Measurements from ENCODE around the gene AP1S3. TPM values are rescaled to one million over a fixed set of nuclear protein-coding genes. Genes with fewer than 3 reads are reported as not detected.

Gene AP1S3
- total and polyA plus RNA-seq, 8 donors = 1.9 to 8.5 (median 3.8) TPM

- Histone ChIP-seq H3K36me3 (no peaks in the 10 kb centered on the region), H3K4me1 (peaks cover 14 to 19% (median 15%) of the 10 kb centered on the region in 3 donors), H3K27me3 (no peaks in the 10 kb centered on the region), H3K4me3 (no peak overlapping the region), H3K9me3 (no peaks in the 10 kb centered on the region), H3K27ac (peak overlapping the region; percentile 30 to 79 (median 56))
- FAIRE-seq (no peak), DNase-seq (peak in 4 of 6 donors; percentile 50 to 73 (median 64)), ATAC-seq (peak; percentile 97 to 99 (median 98))
- no peak for TF ChIP-seq CTCF (IDR thresholded peaks at IDR 0.05)
- WGBS, 2 donors = 33 to 39% methylated on average over 5 of the region's 5 CpGs
- intact Hi-C loops (cut with DNase I) = no loop called here
Measured at GRCh38 chr2:223860809-223861738, 23.7 kb upstream of the AP1S3 start.

DNA sequence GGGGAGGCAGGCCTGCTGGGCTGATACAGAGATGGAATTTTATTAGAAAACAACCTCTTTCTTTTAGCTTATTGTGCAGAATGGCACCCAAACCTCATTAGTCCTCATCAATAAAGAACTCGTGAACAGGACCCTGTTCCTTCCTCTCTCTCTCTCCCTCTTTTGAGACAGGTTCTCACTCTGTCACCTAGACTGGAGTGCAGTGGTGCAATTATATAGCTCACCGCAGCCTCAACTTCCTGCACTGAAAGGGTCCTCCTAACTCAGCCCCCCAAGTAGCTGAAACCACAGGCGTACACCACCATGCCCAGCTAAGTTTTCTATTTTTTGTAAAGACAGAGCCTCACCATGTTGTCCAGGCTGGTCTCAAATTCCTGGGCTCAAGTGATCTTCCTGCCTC is 21.7 kb upstream of the AP1S3 start:
- Histone ChIP-seq H3K27me3 (no peaks in the 10 kb centered on the region), H3K36me3 (no peaks in the 10 kb centered on the region), H3K27ac (no peak overlapping the region), H3K4me3 (no peak overlapping the region), H3K4me1 (peaks cover 14 to 19% (median 15%) of the 10 kb centered on the region in 3 donors), H3K9me3 (no peaks in the 10 kb centered on the region)
- intact Hi-C loops (cut with DNase I) = no loop called here
- ATAC-seq = no peak
- no peak for TF ChIP-seq CTCF (IDR thresholded peaks at IDR 0.05)
- FAIRE-seq = no peak
- DNase-seq = no peak
- 92 to 93% methylated on average over 3 of the region's 3 CpGs for WGBS, 2 donors

GRCh38 chr2:223856584-223856983 is 19.2 kb upstream of the AP1S3 start:
- Histone ChIP-seq H3K4me3 (no peak overlapping the region), H3K27me3 (no peaks in the 10 kb centered on the region), H3K27ac (no peak overlapping the region), H3K9me3 (no peaks in the 10 kb centered on the region), H3K4me1 (peaks cover 9 to 14% (median 12%) of the 10 kb centered on the region in 3 donors), H3K36me3 (no peaks in the 10 kb centered on the region)
- DNase-seq (no peak), FAIRE-seq (no peak), ATAC-seq (no peak)
- 68 to 70% methylated on average over 5 of the region's 5 CpGs for WGBS, 2 donors
- no peak for TF ChIP-seq CTCF (IDR thresholded peaks at IDR 0.05)
- intact Hi-C loops (cut with DNase I) = no loop called here

DNA sequence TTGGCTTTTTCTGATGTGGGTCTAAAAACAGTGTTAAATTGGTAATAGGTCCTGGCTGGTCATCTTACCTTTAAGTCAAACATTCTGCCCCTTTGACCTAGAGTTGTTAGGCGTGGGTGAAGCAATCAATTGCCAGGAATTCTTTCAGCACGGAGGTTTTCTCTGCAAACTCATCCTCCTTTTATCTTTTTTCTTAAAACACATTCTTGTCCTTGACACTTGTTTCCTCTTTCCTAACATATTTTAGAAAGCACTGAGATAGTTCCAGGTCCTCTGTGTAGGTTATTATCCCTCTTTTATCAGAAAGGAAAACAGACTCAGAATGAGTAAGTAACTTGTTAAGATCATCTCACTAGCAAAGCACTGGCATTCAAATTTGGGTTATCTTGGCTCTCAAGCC is 18.6 kb upstream of the AP1S3 start:
- no peaks in the 10 kb centered on the region for H3K36me3 ChIP-seq
- peaks cover 6 to 8% (median 6%) of the 10 kb centered on the region in 3 donors for H3K4me1 ChIP-seq
- WGBS, 2 donors = 62 to 76% methylated on average over 2 of the region's 2 CpGs
- H3K9me3 ChIP-seq = no peaks in the 10 kb centered on the region
- TF ChIP-seq CTCF (IDR thresholded peaks at IDR 0.05) = no peak
- no peak for ATAC-seq
- intact Hi-C loops (cut with DNase I) = no loop called here
- no peak overlapping the region for H3K4me3 ChIP-seq
- no peak overlapping the region for H3K27ac ChIP-seq
- DNase-seq = no peak
- H3K27me3 ChIP-seq = no peaks in the 10 kb centered on the region
- FAIRE-seq = no peak

DNA sequence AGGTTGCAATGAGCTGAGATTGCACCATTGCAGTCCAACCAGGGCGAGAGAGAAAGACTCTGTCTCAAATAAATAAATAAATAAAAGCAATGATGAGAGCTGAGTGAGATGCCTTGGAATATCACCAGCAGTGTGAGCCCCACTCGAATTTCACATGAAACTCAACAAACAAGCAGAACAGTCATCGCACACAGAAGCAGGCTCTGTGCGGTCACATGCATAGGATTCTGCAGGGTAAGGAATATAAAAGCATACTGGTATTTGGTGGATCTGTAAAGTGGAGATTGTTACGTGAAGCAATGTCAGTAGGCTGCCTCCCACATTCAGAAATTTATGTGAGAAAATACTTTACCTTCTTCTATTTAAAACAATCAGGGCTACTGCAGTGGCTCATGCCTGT is 18.0 kb upstream of the AP1S3 start:
- TF ChIP-seq CTCF (IDR thresholded peaks at IDR 0.05) = no peak
- Histone ChIP-seq H3K27me3 (no peaks in the 10 kb centered on the region), H3K4me1 (peaks cover 0 to 2% (median under 1%) of the 10 kb centered on the region in 3 donors), H3K27ac (no peak overlapping the region), H3K36me3 (no peaks in the 10 kb centered on the region), H3K4me3 (no peak overlapping the region), H3K9me3 (no peaks in the 10 kb centered on the region)
- ATAC-seq (no peak), FAIRE-seq (no peak), DNase-seq (no peak)
- 88 to 91% methylated on average over 5 of the region's 5 CpGs for WGBS, 2 donors
- intact Hi-C loops (cut with DNase I) = no loop called here
